Breast epithelium (tissue), 4 donors: ENCODE results near the gene CDC14B. TPM values are rescaled to one million over a fixed set of nuclear protein-coding genes. Genes with fewer than 3 reads are reported as not detected.

ENCODE experiments used
- DNase-seq, 2 donors: peaks; one replicate each; pipeline ENCODE4 v3.0.0-alpha.2; 2019; ENCODE audit warnings: low spot score in 2 of 2
- H3K27ac ChIP-seq, 2 donors: fragments of 200-600 bp; sonication (generic) in 1 of 2; one replicate each; pipeline ENCODE4 v1.5.1; 2016 to 2019; ENCODE audit warnings: mild to moderate bottlenecking in 1 of 2
- H3K27me3 ChIP-seq, 2 donors: fragments of 200-600 bp; sonication (generic) in 1 of 2; one replicate each; pipeline versions ENCODE4 v1.5.1 to v1.6.0; 2017 to 2019; ENCODE audit warnings: control low read depth in 1 of 2, mild to moderate bottlenecking in 1 of 2
- H3K36me3 ChIP-seq: fragments of 200-600 bp; one replicate; pipeline ENCODE4 v1.5.1; 2019
- H3K4me1 ChIP-seq, 2 donors: fragments of 200-600 bp; sonication (generic); one replicate each; pipeline ENCODE4 v1.5.1; 2016 to 2019; ENCODE audit warnings: control low read depth in 1 of 2
- H3K4me3 ChIP-seq, 3 donors: fragments of 200-600 bp; sonication (generic); 1 replicate in 2 of 3; 2 replicates in 1 of 3; pipeline ENCODE4 v1.5.1; 2016 to 2019; ENCODE audit warnings: mild to moderate bottlenecking in 3 of 3, moderate library complexity in 2 of 3
- H3K9me3 ChIP-seq, 2 donors: fragments of 200-600 bp; sonication (generic) in 1 of 2; one replicate each; pipeline ENCODE4 v1.5.1; 2016 to 2019; ENCODE audit warnings: control low read depth in 1 of 2
- CTCF ChIP-seq, 3 donors: fragments of 450-650 bp; IDR thresholded peaks; one replicate each; pipeline ENCODE4 v1.5.1; 2016 to 2017; ENCODE audit warnings: antibody characterized with exemption in 3 of 3, mild to moderate bottlenecking in 3 of 3, moderate library complexity in 3 of 3
- POLR2A ChIP-seq: fragments of 450-650 bp; IDR thresholded peaks from one replicate; pipeline ENCODE4 v1.6.1; 2016; ENCODE audit warnings: antibody characterized with exemption, mild to moderate bottlenecking, moderate library complexity
- POLR2AphosphoS5 ChIP-seq, 3 donors: sonication (generic); formaldehyde crosslinking; IDR thresholded peaks; one replicate each; pipeline ENCODE4 v1.6.1; 2017; ENCODE audit warnings: antibody characterized with exemption in 3 of 3
- intact Hi-C: fragments of 100-400 bp; cut with DNase I; formaldehyde crosslinking; loops from one replicate; pipeline ENCODE4 v1.15.1; 2023; ENCODE audit warnings: low total_unique reads
- total RNA-seq, 3 donors: library from RNA; depleted of rRNA; stranded (reverse); fragments of >200 nt; gene quantifications; one replicate each; pipeline ENCODE4 v1.1.0, GENCODE V29; 2016

Gene CDC14B
- total RNA-seq, 3 donors from 2014 or later = 22.0 to 33.4 (median 23.9) TPM

DNA sequence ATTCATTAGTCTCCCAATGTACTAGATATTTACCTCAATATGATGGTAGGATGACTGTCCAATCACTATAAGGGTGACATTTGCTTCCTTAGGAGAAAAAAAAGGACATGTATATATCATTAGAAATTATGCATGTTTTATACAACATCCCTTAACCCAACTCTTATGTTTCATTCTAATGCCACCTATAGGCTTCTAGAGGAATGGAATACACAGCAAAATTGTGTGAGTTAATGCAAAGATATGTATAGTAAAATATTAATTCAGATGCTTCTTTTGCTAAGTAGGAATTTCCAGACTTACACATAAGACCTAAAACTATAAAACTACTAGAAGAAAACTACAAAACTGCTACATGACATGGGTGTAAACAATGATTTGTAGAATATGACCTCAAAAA lies 32.0 kb upstream of the CDC14B start:
- H3K36me3 ChIP-seq = no peaks in the 10 kb centered on the region
- H3K9me3 ChIP-seq = no peaks in the 10 kb centered on the region
- H3K4me1 ChIP-seq = no peaks in the 10 kb centered on the region
- TF ChIP-seq CTCF (IDR thresholded peaks at IDR 0.05) (peak in 1 of 3 donors; percentile 8), POLR2AphosphoS5 (IDR thresholded peaks at IDR 0.05) (no peak)
- intact Hi-C loops = no loop called here
- no peak overlapping the region for H3K27ac ChIP-seq
- no peaks in the 10 kb centered on the region for H3K27me3 ChIP-seq
- DNase-seq = no peak
- H3K4me3 ChIP-seq = no peak overlapping the region

- no peak overlapping the region for H3K4me3 ChIP-seq
- TF ChIP-seq CTCF (IDR thresholded peaks at IDR 0.05) (no peak), POLR2A (no peak), POLR2AphosphoS5 (IDR thresholded peaks at IDR 0.05) (no peak)
- H3K4me1 ChIP-seq = no peaks in the 10 kb centered on the region
- intact Hi-C loops = no loop called here
- no peaks in the 10 kb centered on the region for H3K27me3 ChIP-seq
- DNase-seq = no peak
- H3K36me3 ChIP-seq = no peaks in the 10 kb centered on the region
- H3K27ac ChIP-seq = peak overlapping the region in 1 of 2 donors; percentile 12
- no peaks in the 10 kb centered on the region for H3K9me3 ChIP-seq
These were observed 30.1 kb upstream of the CDC14B start for GRCh38 chr9:96649620-96650324.

- Histone ChIP-seq H3K27ac (peak overlapping the region in 1 of 2 donors; percentile 48), H3K36me3 (no peaks in the 10 kb centered on the region), H3K27me3 (no peaks in the 10 kb centered on the region), H3K9me3 (no peaks in the 10 kb centered on the region), H3K4me1 (no peaks in the 10 kb centered on the region), H3K4me3 (no peak overlapping the region)
- intact Hi-C loops = no loop called here
- no peak for DNase-seq
- no peak for TF ChIP-seq POLR2AphosphoS5 (IDR thresholded peaks at IDR 0.05)
- TF ChIP-seq POLR2A = no peak
- TF ChIP-seq CTCF (IDR thresholded peaks at IDR 0.05) = no peak
These were observed 26.7 kb upstream of the CDC14B start for GRCh38 chr9:96646081-96646991.

DNA sequence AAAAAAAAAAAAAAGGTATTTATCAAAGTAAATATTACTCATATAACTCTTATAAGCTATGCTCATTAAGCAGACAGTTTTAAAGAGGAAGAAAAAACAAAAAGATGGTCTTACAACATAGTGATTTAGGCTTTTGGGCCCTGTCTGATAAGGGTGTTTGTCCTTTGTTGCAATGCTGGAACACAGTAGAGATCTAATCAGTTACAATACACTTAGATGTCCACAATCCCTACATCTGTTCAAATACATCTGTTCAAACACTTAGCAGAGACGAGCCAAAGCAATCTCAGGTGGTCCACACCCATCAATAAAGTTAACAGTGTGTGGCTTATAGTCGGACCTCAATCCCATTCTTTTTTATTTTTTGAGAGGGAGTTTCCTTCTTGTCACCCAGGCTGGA lies 24.5 kb upstream of the CDC14B start:
- Histone ChIP-seq H3K27ac (no peak overlapping the region), H3K4me1 (no peaks in the 10 kb centered on the region), H3K27me3 (no peaks in the 10 kb centered on the region), H3K36me3 (no peaks in the 10 kb centered on the region), H3K4me3 (no peak overlapping the region), H3K9me3 (no peaks in the 10 kb centered on the region)
- TF ChIP-seq CTCF (IDR thresholded peaks at IDR 0.05) = no peak
- no peak for TF ChIP-seq POLR2AphosphoS5 (IDR thresholded peaks at IDR 0.05)
- TF ChIP-seq POLR2A = no peak
- intact Hi-C loops = no loop called here
- DNase-seq = no peak

DNA sequence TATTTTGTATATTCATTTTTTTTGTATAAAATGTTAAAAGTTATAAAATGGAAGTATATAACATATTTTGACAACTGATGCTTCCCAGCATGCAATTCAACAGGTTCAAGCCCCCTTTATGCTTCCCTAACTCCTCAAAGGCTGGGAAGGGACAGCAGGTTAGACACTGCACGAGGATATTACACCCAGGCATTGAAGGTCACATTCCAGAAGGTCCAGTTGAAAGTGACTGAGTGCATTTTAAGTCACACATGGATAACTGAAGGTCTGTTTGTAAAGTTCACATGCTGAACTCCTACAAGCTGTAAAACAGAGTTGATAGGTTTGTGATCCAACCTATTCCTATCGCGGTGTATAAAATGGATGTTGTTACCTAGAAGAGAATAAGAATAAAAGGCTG lies 21.9 kb upstream of the CDC14B start:
- Histone ChIP-seq H3K36me3 (no peaks in the 10 kb centered on the region), H3K9me3 (no peaks in the 10 kb centered on the region), H3K4me1 (no peaks in the 10 kb centered on the region), H3K27ac (no peak overlapping the region), H3K4me3 (no peak overlapping the region), H3K27me3 (no peaks in the 10 kb centered on the region)
- TF ChIP-seq POLR2AphosphoS5 (IDR thresholded peaks at IDR 0.05) (no peak), POLR2A (no peak), CTCF (IDR thresholded peaks at IDR 0.05) (no peak)
- no peak for DNase-seq
- intact Hi-C loops = no loop called here
